ENCODE measurements around the gene LITAFD.

Gene LITAFD

GRCh38 chr16:8890549-8890921 lies 8.4 kb downstream of the LITAFD start:
- Histone ChIP-seq H3K27ac (ENCODE audit: low read depth, low read length) (no peak overlapping the region), H3K23ac (ENCODE audit: low read length) (no peak overlapping the region), H2BK15ac (replicated peaks; ENCODE audit: low read depth) (no peak overlapping the region), H2BK120ac (ENCODE audit: low read depth, low read length) (no peak overlapping the region), H3K4me1 (ENCODE audit: control insufficient read depth, low read depth, low read length) (no peaks in the 10 kb centered on the region), H3K79me1 (ENCODE audit: low read length) (no peaks in the 10 kb centered on the region), H3K4ac (ENCODE audit: low read depth, low read length) (no peak overlapping the region), H4K5ac (ENCODE audit: low read length) (no peak overlapping the region), H2AK5ac (ENCODE audit: low read length) (no peak overlapping the region), H3K9ac (ENCODE audit: low read length) (no peak overlapping the region), H3K79me2 (ENCODE audit: control insufficient read depth, insufficient read depth, low read length) (no peaks in the 10 kb centered on the region), H3K4me3 (ENCODE audit: low read length) (no peak overlapping the region), H2BK5ac (ENCODE audit: low read length) (no peak overlapping the region), H3K4me2 (ENCODE audit: low read length) (no peak overlapping the region), H3K27me3 (ENCODE audit: insufficient read depth, low read length, poor library complexity) (no peaks in the 10 kb centered on the region), H4K8ac (ENCODE audit: low read depth, low read length) (no peak overlapping the region), H3K56ac (ENCODE audit: low read length) (no peak overlapping the region), H3K36me3 (ENCODE audit: control insufficient read depth, insufficient read depth, low read length) (peaks cover 30% of the 10 kb centered on the region), H3K18ac (ENCODE audit: low read length) (no peak overlapping the region)
- no CpG with 5 or more reads among the region's 5 CpGs for WGBS (ENCODE audit: extremely low coverage, insufficient coverage, low lambda C conversion rate)
- no peak for DNase-seq

- Histone ChIP-seq H3K56ac (ENCODE audit: low read length) (no peak overlapping the region), H3K79me2 (ENCODE audit: control insufficient read depth, insufficient read depth, low read length) (no peaks in the 10 kb centered on the region), H3K27ac (ENCODE audit: low read depth, low read length) (no peak overlapping the region), H3K79me1 (ENCODE audit: low read length) (no peaks in the 10 kb centered on the region), H2AK5ac (ENCODE audit: low read length) (no peak overlapping the region), H3K27me3 (ENCODE audit: insufficient read depth, low read length, poor library complexity) (no peaks in the 10 kb centered on the region), H3K36me3 (ENCODE audit: control insufficient read depth, insufficient read depth, low read length) (peaks cover 39% of the 10 kb centered on the region), H4K8ac (ENCODE audit: low read depth, low read length) (no peak overlapping the region), H4K5ac (ENCODE audit: low read length) (no peak overlapping the region), H3K4ac (ENCODE audit: low read depth, low read length) (no peak overlapping the region), H2BK120ac (ENCODE audit: low read depth, low read length) (no peak overlapping the region), H3K9ac (ENCODE audit: low read length) (no peak overlapping the region), H3K18ac (ENCODE audit: low read length) (no peak overlapping the region), H2BK15ac (replicated peaks; ENCODE audit: low read depth) (no peak overlapping the region), H3K4me2 (ENCODE audit: low read length) (no peak overlapping the region), H3K4me3 (ENCODE audit: low read length) (no peak overlapping the region), H2BK5ac (ENCODE audit: low read length) (no peak overlapping the region), H3K4me1 (ENCODE audit: control insufficient read depth, low read depth, low read length) (no peaks in the 10 kb centered on the region), H3K23ac (ENCODE audit: low read length) (no peak overlapping the region)
- no peak for DNase-seq
- no CpG with 5 or more reads among the region's 16 CpGs for WGBS (ENCODE audit: extremely low coverage, insufficient coverage, low lambda C conversion rate)
Observed at GRCh38 chr16:8892101-8892575, 10.0 kb downstream of the LITAFD start.

GRCh38 chr16:8893426-8893825 lies 11.3 kb downstream of the LITAFD start:
- no peak overlapping the region for H3K4me3 ChIP-seq (ENCODE audit: low read length)
- H3K79me2 ChIP-seq (ENCODE audit: control insufficient read depth, insufficient read depth, low read length): no peaks in the 10 kb centered on the region
- H3K4ac ChIP-seq (ENCODE audit: low read depth, low read length): no peak overlapping the region
- no peak for DNase-seq
- no CpG with 5 or more reads among the region's 9 CpGs for WGBS (ENCODE audit: extremely low coverage, insufficient coverage, low lambda C conversion rate)
- H4K5ac ChIP-seq (ENCODE audit: low read length): no peak overlapping the region
- H3K18ac ChIP-seq (ENCODE audit: low read length): no peak overlapping the region
- no peak overlapping the region for H3K4me2 ChIP-seq (ENCODE audit: low read length)
- H2BK15ac ChIP-seq (replicated peaks; ENCODE audit: low read depth): no peak overlapping the region
- no peak overlapping the region for H2BK5ac ChIP-seq (ENCODE audit: low read length)
- H3K36me3 ChIP-seq (ENCODE audit: control insufficient read depth, insufficient read depth, low read length): peaks cover 43% of the 10 kb centered on the region
- no peak overlapping the region for H3K27ac ChIP-seq (ENCODE audit: low read depth, low read length)
- no peaks in the 10 kb centered on the region for H3K27me3 ChIP-seq (ENCODE audit: insufficient read depth, low read length, poor library complexity)
- no peak overlapping the region for H3K56ac ChIP-seq (ENCODE audit: low read length)
- H3K23ac ChIP-seq (ENCODE audit: low read length): no peak overlapping the region
- H3K9ac ChIP-seq (ENCODE audit: low read length): no peak overlapping the region
- no peaks in the 10 kb centered on the region for H3K79me1 ChIP-seq (ENCODE audit: low read length)
- H2BK120ac ChIP-seq (ENCODE audit: low read depth, low read length): no peak overlapping the region
- no peak overlapping the region for H4K8ac ChIP-seq (ENCODE audit: low read depth, low read length)
- no peak overlapping the region for H2AK5ac ChIP-seq (ENCODE audit: low read length)
- no peaks in the 10 kb centered on the region for H3K4me1 ChIP-seq (ENCODE audit: control insufficient read depth, low read depth, low read length)

GRCh38 chr16:8893976-8894690 lies 12.0 kb downstream of the LITAFD start:
- WGBS (ENCODE audit: extremely low coverage, insufficient coverage, low lambda C conversion rate): no CpG with 5 or more reads among the region's 14 CpGs
- Histone ChIP-seq H3K4me2 (ENCODE audit: low read length) (no peak overlapping the region), H4K8ac (ENCODE audit: low read depth, low read length) (no peak overlapping the region), H3K79me1 (ENCODE audit: low read length) (no peaks in the 10 kb centered on the region), H3K4me3 (ENCODE audit: low read length) (no peak overlapping the region), H3K36me3 (ENCODE audit: control insufficient read depth, insufficient read depth, low read length) (peaks cover 43% of the 10 kb centered on the region), H4K5ac (ENCODE audit: low read length) (no peak overlapping the region), H3K9ac (ENCODE audit: low read length) (no peak overlapping the region), H2BK5ac (ENCODE audit: low read length) (no peak overlapping the region), H2BK15ac (replicated peaks; ENCODE audit: low read depth) (no peak overlapping the region), H3K4ac (ENCODE audit: low read depth, low read length) (no peak overlapping the region), H3K56ac (ENCODE audit: low read length) (no peak overlapping the region), H2AK5ac (ENCODE audit: low read length) (no peak overlapping the region), H3K79me2 (ENCODE audit: control insufficient read depth, insufficient read depth, low read length) (no peaks in the 10 kb centered on the region), H3K27ac (ENCODE audit: low read depth, low read length) (no peak overlapping the region), H3K27me3 (ENCODE audit: insufficient read depth, low read length, poor library complexity) (no peaks in the 10 kb centered on the region), H2BK120ac (ENCODE audit: low read depth, low read length) (no peak overlapping the region), H3K23ac (ENCODE audit: low read length) (no peak overlapping the region), H3K4me1 (ENCODE audit: control insufficient read depth, low read depth, low read length) (no peaks in the 10 kb centered on the region), H3K18ac (ENCODE audit: low read length) (no peak overlapping the region)
- no peak for DNase-seq

- Histone ChIP-seq H3K9ac (ENCODE audit: low read length) (no peak overlapping the region), H3K79me2 (ENCODE audit: control insufficient read depth, insufficient read depth, low read length) (no peaks in the 10 kb centered on the region), H3K27ac (ENCODE audit: low read depth, low read length) (no peak overlapping the region), H3K18ac (ENCODE audit: low read length) (no peak overlapping the region), H3K56ac (ENCODE audit: low read length) (no peak overlapping the region), H3K4me3 (ENCODE audit: low read length) (no peak overlapping the region), H3K36me3 (ENCODE audit: control insufficient read depth, insufficient read depth, low read length) (peaks cover 45% of the 10 kb centered on the region), H2BK15ac (replicated peaks; ENCODE audit: low read depth) (no peak overlapping the region), H2AK5ac (ENCODE audit: low read length) (no peak overlapping the region), H3K23ac (ENCODE audit: low read length) (no peak overlapping the region), H4K8ac (ENCODE audit: low read depth, low read length) (no peak overlapping the region), H2BK120ac (ENCODE audit: low read depth, low read length) (no peak overlapping the region), H3K4me2 (ENCODE audit: low read length) (no peak overlapping the region), H4K5ac (ENCODE audit: low read length) (no peak overlapping the region), H3K4ac (ENCODE audit: low read depth, low read length) (no peak overlapping the region), H3K79me1 (ENCODE audit: low read length) (no peaks in the 10 kb centered on the region), H2BK5ac (ENCODE audit: low read length) (no peak overlapping the region), H3K4me1 (ENCODE audit: control insufficient read depth, low read depth, low read length) (no peaks in the 10 kb centered on the region), H3K27me3 (ENCODE audit: insufficient read depth, low read length, poor library complexity) (no peaks in the 10 kb centered on the region)
- WGBS (ENCODE audit: extremely low coverage, insufficient coverage, low lambda C conversion rate): no CpG with 5 or more reads among the region's 21 CpGs
- DNase-seq: no peak
Observed at GRCh38 chr16:8894736-8895334, 12.7 kb downstream of the LITAFD start.

All from mesendoderm (in vitro differentiated cells).